Hematopoietic multipotent progenitor cell treated with erythropoietin and hydrocortisone succinate and interleukin-3 and kit ligand, for 4 days (in vitro differentiated cells): ENCODE measurements around the gene RNF213.
"Not testable (repeated sequence)": the region's sequence is repeated elsewhere in the genome, so short reads cannot be mapped to it uniquely, and the experiment has no call there.

Source experiments
- DNase-seq: peaks from one replicate; pipeline ENCODE4 v3.0.0-alpha.2; 2015

Gene RNF213

GRCh38 chr17:80327518-80327917, 66.9 kb downstream of the RNF213 start:
- DNase-seq: peak; percentile 74

- peak; percentile 42 for DNase-seq
Measured at GRCh38 chr17:80328634-80329380, 68.2 kb downstream of the RNF213 start.

GRCh38 chr17:80329421-80329820, 68.8 kb downstream of the RNF213 start:
- DNase-seq: not testable (repeated sequence)

GRCh38 chr17:80330276-80330675, 69.6 kb downstream of the RNF213 start:
- no peak for DNase-seq

GRCh38 chr17:80330938-80331337, 70.3 kb downstream of the RNF213 start:
- DNase-seq: not testable (repeated sequence)

- no peak for DNase-seq
Measured at GRCh38 chr17:80331820-80332219, 71.2 kb downstream of the RNF213 start.

GRCh38 chr17:80337195-80337895, 76.7 kb downstream of the RNF213 start:
- DNase-seq: no peak

GRCh38 chr17:80339118-80339517, 78.5 kb downstream of the RNF213 start:
- no peak for DNase-seq

GRCh38 chr17:80339731-80340456, 79.2 kb downstream of the RNF213 start:
- no peak for DNase-seq

- no peak for DNase-seq
Measured at GRCh38 chr17:80345321-80345720, 84.7 kb downstream of the RNF213 start.

- DNase-seq: no peak
Measured at GRCh38 chr17:80345841-80346497, 85.3 kb downstream of the RNF213 start.

GRCh38 chr17:80346498-80347275, 86.0 kb downstream of the RNF213 start:
- no peak for DNase-seq

GRCh38 chr17:80347536-80347935, 86.9 kb downstream of the RNF213 start:
- DNase-seq: no peak

- no peak for DNase-seq
Measured at GRCh38 chr17:80347948-80348351, 87.3 kb downstream of the RNF213 start.

- no peak for DNase-seq
Measured at GRCh38 chr17:80348551-80349150, 88.0 kb downstream of the RNF213 start.

- peak; percentile 4 for DNase-seq
Measured at GRCh38 chr17:80349151-80349651, 88.5 kb downstream of the RNF213 start.

GRCh38 chr17:80349751-80350150, 89.1 kb downstream of the RNF213 start:
- no peak for DNase-seq

- no peak for DNase-seq
Measured at GRCh38 chr17:80352216-80352895, 91.7 kb downstream of the RNF213 start.

- DNase-seq: no peak
Measured at GRCh38 chr17:80352991-80353665, 92.5 kb downstream of the RNF213 start.

GRCh38 chr17:80353718-80354275, 93.1 kb downstream of the RNF213 start:
- DNase-seq: no peak
